Measurements from ENCODE around the gene PPARG.

PPARG gene

DNA sequence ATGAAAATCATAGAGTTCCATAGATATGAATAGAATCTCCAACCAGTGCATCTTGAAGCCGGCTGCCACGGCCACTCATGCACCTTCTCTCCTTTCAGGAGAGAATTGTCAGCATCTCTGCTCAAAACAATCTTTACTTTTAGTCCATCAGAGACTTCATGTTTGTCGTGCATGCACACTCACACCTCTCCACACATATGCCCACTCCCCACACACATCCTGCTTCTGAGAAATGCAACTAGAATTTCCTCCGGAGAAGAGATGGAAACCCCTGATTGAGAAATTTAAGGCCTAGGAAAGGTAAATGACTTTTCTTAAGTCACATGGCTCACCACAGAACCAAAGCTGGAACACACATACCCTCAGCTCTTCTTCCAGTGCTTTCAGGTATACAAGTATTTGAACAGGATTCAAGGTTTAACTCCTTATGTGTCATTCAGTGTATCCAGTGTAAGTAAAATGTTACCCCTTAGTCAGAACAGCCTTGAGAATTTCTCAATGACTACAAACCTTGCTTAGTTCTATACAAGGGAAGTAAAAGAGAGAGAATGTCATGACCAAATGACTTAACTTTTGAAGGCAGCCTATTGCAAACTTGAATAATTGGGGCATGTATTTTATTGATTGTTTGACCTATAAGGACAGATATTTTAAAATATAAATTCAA, 126.3 kb downstream of the PPARG start:
- DNase-seq (no peak), ATAC-seq (peak; percentile 55)

DNA sequence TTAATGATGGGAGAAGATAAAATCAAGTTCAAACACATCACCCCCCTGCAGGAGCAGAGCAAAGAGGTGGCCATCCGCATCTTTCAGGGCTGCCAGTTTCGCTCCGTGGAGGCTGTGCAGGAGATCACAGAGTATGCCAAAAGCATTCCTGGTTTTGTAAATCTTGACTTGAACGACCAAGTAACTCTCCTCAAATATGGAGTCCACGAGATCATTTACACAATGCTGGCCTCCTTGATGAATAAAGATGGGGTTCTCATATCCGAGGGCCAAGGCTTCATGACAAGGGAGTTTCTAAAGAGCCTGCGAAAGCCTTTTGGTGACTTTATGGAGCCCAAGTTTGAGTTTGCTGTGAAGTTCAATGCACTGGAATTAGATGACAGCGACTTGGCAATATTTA, 127.9 kb downstream of the PPARG start:
- no peak for ATAC-seq
- no peak for DNase-seq

DNA sequence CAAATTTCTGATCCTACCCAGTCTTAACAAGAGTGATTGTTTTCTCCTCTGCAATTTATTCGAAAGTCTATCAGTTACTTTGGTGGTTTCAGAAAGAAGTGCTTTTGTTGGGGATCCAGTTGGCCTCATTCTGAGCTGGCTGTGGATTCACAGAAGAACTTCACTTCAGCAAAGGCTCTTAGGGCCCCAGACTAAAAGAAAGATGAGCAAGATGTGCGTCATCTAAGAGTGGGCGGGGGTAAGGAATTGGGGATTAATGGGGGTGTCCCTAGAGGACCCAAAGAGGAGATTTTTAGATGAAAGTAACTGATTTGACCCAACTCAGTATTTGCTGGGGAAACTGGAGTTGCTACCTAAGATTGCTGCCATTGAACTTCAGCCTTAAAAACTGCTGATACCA, 131.5 kb downstream of the PPARG start:
- peak; percentile 32 for DNase-seq
- peak; percentile 56 for ATAC-seq

DNA sequence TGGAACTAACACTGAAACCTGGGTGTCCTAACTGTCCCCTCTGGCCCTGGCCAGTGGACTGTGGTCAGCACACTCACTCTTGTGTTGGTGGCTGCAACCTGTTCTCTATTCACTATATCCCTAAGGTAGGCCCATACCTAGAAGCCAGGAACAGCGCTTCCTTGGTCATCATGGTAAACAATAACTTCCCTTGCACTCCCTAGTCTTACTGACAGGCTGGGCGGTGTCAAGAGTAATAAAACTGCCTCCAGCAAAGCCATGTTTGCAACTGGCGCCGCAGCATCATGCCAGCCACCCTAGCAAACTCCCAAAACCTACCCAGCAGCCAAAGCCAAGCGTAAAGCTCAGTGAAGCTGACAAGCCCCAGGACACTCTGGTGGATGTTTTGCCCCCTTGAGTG, 132.3 kb downstream of the PPARG start:
- no peak for DNase-seq
- ATAC-seq, result no peak

DNA sequence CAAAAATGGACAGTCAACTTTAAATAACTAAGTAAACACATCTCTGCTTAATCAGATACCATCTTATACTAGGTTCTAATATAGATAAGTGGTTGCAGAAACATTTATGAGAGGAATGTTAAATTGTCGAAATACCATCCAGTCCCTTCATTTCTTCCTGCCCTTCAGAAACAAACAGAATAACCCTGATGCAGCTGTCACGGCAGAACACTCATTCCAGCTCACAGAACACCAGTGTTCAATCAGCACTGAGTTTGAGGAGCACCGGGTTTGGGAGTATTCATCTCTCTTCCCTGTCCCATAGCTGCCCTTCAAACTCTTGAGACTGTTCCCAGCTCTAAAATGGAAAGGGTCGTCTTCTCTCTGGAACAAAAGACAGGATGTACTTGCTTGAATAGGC, 134.3 kb downstream of the PPARG start:
- ATAC-seq (no peak), DNase-seq (no peak)

DNA sequence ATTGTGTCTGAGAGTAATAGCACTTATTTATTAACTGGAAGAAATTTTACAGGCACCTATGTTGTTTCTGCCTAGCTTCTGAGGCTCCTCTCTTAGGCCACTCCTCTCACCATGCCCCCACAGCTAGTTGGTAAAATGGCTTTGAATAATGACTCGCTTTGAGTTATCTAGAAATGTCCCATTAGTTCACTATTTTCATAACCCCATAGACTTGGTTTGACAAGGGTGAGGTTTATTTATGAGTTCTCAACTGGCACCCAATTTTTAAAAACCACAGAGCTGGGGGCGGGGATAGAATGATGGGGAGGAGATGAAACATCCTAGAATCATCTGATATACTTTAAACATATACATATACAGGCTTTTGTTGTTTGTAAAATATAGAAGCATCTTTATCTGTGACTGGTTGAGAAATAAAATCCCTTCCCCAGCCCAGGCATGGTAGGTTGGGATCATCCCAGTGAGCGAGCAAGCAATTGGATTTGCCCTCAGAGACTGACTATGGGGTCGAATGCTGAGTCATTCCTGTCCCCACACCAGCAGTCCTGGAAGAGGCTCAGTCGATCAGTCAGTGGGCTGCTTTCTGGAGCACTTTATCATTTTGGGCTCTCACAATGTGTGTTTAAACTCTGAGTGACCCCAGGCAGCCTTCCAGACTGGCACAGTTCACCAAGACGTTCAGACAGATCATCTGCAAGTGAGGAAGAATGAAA, 135.2 kb downstream of the PPARG start:
- DNase-seq (peak; percentile 32), ATAC-seq (peak; percentile 67)

DNA sequence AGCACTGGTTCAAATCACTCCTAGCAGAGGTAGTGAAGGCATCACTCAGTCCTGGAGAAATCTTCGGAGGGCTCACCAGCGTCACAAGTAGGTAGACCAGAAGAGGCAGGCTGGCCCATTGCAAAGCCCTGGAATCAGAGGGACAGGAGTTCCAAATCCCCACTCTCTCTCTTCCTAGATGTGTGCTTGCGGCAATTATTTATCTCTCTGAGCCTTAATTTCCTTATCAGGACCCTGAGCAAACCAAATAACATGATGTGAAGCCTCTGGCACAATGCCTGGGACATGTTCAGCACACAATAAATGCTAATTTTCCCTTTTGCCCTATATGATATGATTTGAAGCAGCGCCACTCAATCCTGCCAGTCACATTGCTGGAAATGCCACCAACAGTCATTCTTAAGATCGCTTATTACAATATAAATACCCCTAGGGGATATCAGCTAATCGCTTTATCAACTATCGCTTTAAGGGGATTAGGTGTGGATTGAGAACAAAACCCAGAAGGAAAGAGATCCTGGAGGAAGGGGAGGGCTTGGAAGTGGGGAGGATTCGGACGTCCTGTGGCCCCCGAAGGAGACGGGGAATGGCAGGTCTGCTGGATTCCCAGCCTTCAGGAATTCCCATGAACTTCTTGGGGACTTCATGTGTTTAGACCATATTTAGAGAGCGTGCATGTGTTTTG, 135.9 kb downstream of the PPARG start:
- ATAC-seq, result no peak

DNA sequence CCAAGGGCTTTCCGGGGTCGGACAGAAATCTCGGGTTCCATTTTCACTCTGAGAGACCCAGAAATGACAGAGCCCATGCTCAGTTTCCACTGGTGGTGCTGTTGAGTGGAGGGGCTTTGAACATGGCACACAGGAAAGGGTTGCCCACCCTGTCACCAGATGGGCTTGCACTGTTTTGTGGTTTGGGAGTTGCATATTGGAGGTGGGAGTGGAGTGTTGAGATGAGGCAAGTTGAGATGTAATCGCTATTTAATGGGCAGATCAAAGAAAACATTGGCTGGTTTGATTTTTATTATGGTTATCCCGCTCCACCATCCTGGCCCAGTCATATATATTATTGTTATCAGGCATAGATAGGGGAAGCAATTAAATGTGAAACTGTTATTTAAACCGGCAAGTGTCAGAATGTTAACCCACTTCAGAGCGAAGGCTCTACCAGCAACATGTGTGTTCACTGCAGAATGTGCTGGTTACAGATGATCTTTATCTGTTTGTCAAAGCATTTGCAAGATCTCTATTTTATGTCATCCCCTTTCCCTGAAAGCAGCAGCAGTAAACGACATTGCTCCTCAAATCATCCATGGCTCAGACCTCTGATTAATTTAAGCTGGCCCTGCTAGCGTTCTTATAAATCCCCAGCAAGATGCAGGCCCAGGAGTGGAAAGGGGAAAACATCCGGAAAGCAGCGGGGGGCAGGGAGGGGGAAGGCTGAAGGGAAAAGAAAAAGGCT, 137.1 kb downstream of the PPARG start:
- ATAC-seq (no peak), DNase-seq (no peak)

More for the DNA sequence above, 135.9 kb downstream of the PPARG start:
- no peak for DNase-seq

DNA sequence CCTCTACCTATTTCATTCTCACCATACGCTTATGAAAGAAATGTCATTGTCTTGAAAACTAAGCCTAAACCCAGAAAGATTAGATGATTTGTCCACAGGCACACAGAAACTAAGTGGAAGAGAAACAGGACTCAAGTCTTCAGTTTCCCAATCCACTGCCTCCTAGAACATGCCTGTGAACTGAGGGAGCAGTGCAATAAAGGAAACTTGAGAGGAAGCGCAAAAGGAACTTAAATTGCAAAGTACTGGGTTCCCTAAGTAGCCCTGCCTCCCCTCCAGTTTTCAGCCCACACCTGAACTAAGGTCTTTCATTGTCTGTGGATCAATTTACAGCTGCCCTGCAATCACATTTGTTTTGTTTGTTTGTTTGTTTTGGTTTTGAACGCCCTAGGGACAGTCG, 138.7 kb downstream of the PPARG start:
- no peak for DNase-seq
- ATAC-seq, result no peak

DNA sequence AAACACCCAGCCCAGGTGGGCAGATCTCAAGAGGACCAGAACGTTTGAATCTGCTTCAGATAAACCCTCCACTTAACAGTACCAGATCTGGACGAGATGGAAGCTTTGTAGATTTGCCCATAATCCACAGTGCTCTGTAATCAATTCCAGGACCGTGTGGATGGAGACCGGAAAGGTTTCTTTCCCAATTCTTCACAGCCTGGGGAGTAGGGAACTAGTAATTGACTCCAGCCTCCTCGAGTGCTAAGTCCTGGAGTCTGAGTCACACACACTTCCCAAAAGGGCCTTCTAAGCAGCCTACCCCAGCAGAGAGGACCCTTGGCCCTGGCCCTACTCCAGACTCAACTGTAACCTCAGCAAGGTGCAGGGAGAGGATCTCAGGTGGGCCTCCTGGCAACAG, 139.3 kb downstream of the PPARG start:
- no peak for ATAC-seq
- no peak for DNase-seq

DNA sequence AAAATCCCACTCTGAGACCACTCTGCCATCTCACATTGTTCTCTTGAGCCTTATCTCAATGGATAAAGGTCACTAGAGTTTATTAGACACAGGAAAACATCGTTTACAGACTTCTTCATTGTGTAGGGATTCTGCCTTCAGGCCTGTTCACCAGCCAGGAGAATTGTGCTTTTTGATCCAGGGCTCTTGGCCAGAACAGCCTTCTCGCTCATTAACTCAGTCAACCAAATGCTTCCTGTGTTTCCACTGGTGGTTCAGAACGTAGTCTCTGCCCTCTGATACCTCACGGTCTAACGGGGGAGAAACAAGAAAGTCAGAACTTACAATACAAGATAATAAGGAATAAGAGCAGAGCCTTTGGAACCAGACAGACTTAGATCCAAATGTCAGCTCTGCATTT, 141.2 kb downstream of the PPARG start:
- no peak for DNase-seq
- ATAC-seq, result no peak

DNA sequence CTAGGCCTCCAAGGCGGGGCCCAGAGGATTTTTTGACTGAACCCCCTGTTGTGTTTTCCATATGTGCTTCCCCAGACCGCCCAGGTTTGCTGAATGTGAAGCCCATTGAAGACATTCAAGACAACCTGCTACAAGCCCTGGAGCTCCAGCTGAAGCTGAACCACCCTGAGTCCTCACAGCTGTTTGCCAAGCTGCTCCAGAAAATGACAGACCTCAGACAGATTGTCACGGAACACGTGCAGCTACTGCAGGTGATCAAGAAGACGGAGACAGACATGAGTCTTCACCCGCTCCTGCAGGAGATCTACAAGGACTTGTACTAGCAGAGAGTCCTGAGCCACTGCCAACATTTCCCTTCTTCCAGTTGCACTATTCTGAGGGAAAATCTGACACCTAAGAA, 145.0 kb downstream of the PPARG start:
- DNase-seq (no peak), ATAC-seq (no peak)

DNA sequence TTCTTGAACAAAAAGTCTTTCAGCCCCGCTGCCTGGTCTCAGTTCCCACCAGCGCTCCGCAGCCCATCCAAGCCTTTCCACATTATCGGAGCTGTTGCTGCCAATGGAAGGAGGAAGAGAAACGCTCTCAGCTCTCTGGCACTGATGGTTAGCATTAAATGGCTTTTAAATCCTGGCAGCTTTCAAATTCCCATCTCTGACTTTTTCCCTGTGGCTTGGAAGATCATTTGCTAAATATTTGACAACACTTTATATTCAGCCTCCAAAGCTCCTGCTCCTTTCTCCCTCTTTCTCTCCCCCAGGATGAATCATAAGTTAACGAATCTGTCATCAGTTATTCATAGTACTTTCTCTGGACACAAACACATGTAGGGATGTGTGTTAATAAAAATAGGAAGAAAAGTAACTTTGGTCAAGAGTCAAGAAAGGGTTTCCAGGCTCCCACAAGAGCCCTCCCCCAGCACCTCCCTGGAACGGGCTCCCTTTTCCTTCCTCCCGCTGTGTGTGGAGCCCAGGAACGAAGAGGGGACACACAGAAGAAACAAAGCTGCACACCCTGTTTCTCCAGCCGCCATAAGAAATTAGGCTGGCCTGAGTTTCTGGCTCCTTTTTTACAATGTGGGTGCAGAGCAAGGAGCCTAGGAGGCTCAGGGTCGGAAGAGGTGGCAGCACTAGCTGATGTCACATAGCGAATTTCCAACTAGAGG, 147.8 kb downstream of the PPARG start:
- ATAC-seq, result no peak
- no peak for DNase-seq

DNA sequence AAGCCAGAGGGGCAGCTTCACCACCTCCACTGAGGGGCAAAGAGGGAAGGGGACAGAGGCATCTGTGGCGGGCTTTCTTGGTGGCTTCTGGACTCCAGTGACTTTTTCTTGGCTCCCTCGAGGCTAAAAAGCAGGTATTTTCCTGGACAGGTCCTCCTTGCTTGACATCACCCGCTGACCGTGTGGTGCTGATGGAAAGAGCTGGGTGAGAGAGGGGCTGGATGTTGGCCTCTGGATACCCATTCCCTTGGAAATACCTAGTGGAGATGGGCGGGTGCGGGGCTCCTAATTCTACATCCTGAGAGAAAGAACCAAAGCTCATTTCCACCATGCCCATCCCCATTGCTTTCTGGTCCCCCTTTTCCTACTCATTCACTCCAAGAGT, 148.3 kb downstream of the PPARG start:
- ATAC-seq (no peak), DNase-seq (no peak)

DNA sequence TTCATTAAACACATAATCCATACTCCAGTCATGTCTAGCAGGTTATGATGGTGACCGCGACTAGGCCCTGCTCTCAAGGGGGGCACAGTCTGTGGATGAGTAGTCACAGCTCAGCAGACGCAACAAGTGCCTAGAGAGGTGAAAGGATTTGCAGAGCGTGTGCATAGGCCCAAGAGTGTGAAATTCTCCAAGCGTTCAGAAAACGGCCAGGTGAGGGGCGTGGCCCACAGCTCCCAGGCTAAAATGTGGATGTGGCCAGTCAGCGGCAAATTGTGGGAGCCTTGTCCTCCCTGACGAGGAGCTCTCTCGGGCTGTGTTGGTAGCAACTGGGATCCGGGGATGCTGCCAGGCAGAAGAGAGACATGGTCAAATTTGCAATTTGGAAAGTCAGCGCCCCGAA, 149.0 kb downstream of the PPARG start:
- DNase-seq, result no peak
- no peak for ATAC-seq

DNA sequence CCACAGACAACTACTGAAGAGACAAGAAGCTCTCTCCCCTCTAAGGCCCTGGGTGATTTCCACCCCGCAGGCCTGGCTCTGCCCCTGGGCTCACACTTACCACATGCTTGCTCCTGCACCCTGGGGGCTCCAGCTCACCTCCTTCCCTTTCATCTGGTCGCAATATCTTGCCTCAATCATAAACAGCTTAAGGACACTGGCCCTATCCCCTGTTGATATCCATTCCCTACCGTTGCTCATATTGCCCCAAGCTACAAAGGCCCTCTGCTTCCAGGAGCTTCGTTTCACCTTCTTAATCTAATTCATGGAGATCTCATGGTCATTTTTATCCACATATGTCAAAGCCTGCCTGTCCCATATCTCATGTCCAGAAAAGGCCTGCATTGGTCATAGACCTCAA, 149.4 kb downstream of the PPARG start:
- ATAC-seq (no peak), DNase-seq (no peak)

DNA sequence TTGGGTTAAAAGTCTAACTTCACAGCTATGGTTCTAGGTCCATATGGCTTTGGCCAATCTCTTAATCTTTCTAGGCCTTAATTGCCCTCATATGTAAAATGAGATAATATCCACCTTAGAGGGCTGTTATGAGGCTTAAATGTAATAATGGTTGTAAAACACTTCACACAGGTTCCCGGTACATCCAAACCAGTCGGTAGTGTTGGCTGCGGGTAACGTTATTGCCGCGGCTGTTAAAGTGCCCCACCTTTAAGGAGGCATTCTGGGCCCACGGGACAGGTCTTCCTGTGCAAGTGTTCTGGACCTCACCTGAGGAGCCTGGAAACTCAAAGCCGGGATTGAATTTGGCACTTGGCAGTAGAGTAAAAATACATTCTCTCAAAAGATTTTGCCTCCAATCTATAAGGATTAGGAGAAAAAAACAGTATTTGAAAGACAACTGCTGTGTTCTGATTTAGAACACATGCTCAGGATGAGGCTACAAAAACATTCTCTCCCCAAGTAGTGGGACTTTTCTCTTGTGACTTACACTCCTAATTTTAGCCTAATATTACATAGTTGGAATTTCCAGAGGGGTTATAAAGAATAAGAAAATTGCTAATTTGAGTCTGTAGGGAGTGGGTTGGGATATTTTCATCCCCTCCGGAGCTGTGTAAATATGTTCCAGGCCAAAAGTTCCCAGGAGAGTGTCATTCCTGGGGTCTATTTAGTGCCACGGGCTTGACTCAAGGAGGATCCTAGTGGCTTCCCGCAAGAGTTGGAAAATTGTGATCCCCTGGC, 150.5 kb downstream of the PPARG start:
- no peak for ATAC-seq
- no peak for DNase-seq

DNA sequence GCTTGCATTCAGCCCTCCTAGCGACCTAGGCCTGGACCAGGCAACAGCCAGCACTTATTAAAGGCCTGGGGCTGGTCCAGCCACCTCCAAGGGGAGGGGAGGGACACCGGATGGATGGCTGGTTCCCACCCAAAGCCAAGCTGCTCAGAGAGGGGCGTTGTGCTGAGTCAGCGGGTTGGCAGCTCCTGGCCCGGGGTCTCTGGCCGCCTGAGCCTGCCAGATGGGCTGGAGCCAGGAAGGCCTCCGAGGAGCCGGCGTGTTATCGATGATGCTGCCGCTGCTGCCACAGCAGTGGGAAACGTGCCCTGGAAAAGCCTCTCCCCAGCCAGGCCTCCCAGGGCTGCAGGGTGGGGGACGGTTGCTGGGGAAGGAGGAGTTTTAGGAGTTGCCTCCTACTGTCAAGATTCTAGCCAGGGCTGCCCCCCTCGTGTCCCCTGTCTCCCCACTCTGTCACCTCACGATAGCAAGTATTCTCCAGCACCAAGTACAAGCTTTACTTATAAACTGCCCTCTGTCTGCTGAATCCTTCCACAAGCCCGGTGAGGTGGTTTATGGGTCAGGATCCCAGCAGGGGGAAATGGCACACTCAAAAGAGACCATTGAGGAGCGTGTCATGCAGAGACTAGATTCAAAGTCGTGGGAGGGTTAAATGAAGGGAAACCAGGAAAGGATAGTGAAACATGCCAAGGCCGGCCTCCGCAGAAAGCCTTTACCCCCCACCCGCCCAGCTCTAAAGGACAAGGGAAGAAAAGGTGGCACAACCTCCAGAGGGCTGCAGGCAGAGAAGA, 152.3 kb downstream of the PPARG start:
- DNase-seq (no peak), ATAC-seq (no peak)

DNA sequence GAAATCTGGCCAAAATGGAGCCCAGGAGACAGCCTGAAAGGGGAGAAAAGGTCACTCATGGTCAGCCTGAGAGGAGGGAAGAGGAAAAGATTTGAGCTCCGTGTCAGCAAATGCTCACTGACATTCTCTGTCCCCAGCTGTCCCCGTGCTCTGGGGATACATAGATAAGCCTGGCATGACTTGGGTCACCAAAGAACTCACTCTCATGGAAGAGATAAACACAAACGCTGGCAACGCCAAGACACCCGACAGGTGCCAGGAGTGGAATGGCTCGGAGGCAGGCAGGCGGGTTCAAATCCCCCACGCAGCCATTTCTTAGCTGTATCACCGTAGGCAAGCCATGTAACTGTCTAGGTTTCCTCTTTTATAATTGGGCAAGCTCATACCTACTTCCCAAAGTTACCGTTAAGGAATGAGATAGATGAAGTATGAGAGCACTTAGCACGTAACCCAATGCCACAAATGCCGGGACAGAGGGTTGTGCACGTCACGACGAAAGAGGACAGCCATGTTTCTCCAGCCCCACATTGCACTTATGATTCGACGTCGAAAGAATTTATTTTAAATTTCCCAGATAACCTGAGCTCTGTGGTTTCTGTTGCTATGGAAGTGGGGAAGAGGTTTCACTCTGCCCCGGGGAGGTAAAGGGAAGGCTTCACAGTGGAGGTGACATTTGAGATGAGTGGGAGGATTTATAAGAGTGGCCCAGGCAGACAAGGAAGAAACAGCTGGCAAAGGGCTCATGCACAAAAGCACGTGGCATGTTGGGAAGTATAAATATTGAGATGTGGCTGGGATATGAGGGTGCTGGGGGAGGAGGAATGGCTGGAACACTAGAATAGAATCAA, 154.0 kb downstream of the PPARG start:
- ATAC-seq (no peak), DNase-seq (no peak)

All from stimulated activated naive CD8-positive, alpha-beta T cell treated with anti-CD3 and anti-CD28 coated beads, Interleukin-15, Interleukin-2, amounts not matched to agents 100 U/mL and 50 U/mL, for 24 hours (primary cell).